Measurements from ENCODE around the gene MRPS18A.

DNA sequence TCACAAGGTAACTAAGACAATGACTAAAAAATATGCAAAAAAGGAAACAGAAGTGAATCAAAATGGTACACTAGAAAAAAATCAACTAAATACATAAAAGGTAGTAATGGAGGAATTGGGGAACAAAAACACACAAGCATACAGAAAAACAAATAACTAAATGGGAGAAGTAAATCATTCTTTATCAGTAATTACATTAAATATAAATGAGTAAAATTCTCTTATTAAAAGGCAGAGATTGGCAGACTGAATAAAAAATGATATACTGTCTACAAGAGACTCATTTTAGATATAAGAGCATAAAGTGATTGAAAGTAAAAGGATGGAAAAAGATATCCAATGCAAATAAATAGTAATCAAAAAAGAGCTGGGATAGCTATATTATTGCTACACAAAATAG is 43.0 kb upstream of the MRPS18A start:
- TF ChIP-seq, protein P1, sequence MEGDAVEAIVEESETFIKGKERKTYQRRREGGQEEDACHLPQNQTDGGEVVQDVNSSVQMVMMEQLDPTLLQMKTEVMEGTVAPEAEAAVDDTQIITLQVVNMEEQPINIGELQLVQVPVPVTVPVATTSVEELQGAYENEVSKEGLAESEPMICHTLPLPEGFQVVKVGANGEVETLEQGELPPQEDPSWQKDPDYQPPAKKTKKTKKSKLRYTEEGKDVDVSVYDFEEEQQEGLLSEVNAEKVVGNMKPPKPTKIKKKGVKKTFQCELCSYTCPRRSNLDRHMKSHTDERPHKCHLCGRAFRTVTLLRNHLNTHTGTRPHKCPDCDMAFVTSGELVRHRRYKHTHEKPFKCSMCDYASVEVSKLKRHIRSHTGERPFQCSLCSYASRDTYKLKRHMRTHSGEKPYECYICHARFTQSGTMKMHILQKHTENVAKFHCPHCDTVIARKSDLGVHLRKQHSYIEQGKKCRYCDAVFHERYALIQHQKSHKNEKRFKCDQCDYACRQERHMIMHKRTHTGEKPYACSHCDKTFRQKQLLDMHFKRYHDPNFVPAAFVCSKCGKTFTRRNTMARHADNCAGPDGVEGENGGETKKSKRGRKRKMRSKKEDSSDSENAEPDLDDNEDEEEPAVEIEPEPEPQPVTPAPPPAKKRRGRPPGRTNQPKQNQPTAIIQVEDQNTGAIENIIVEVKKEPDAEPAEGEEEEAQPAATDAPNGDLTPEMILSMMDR (IDR thresholded peaks at IDR 0.05): no peak
- no peak for TF ChIP-seq POLR2A (IDR thresholded peaks at IDR 0.05)

Data from esophagus squamous epithelium (tissue), 4 donors.